OCI-LY1 (cell line): ENCODE measurements around the gene C1QTNF6.

ENCODE experiments used
- CTCF ChIP-seq: fragments of 200-600 bp; sonication (generic), shearing (Covaris generic); IDR thresholded peaks from 2 replicates; pipeline ENCODE4 v1.5.1; 2017; ENCODE audit warnings: mild to moderate bottlenecking, antibody characterized with exemption, low read length, moderate library complexity, mixed read lengths
- EZH2 ChIP-seq: fragments of 200-600 bp; sonication (generic), shearing (Covaris generic); IDR thresholded peaks from 2 replicates; pipeline ENCODE4 v1.8.0; 2017; ENCODE audit warnings: borderline replicate concordance, mixed run types, mild to moderate bottlenecking, antibody characterized with exemption, low read length, moderate library complexity, mixed read lengths

GRCh38 chr22:37162221-37163095 is 25.6 kb downstream of the C1QTNF6 start:
- TF ChIP-seq CTCF (no peak), EZH2 (no peak)
